AG09319 (cell line): ENCODE data around the gene B3GNT5.

Experiments used
- DNase-seq: peaks from one replicate; pipeline ENCODE4 v3.0.0-alpha.2; 2010; ENCODE audit warnings: low read depth; ENCODE audit errors: extremely low read depth
- TF ChIP-seq, protein P1 (sequence below): IDR thresholded peaks from 2 replicates; pipeline ENCODE4 v1.5.1; 2011; ENCODE audit warnings: low read depth, mild to moderate bottlenecking, inconsistent platforms, low read length, moderate library complexity

B3GNT5 gene

GRCh38 chr3:183252973-183253527 is at the start of gene B3GNT5:
Gene B3GNT5 (plus strand): TSS chr3:183253253. CDS start chr3:183269799, 16,546 bp downstream.
- no peak for DNase-seq
- TF ChIP-seq, protein P1, sequence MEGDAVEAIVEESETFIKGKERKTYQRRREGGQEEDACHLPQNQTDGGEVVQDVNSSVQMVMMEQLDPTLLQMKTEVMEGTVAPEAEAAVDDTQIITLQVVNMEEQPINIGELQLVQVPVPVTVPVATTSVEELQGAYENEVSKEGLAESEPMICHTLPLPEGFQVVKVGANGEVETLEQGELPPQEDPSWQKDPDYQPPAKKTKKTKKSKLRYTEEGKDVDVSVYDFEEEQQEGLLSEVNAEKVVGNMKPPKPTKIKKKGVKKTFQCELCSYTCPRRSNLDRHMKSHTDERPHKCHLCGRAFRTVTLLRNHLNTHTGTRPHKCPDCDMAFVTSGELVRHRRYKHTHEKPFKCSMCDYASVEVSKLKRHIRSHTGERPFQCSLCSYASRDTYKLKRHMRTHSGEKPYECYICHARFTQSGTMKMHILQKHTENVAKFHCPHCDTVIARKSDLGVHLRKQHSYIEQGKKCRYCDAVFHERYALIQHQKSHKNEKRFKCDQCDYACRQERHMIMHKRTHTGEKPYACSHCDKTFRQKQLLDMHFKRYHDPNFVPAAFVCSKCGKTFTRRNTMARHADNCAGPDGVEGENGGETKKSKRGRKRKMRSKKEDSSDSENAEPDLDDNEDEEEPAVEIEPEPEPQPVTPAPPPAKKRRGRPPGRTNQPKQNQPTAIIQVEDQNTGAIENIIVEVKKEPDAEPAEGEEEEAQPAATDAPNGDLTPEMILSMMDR: no peak

DNA sequence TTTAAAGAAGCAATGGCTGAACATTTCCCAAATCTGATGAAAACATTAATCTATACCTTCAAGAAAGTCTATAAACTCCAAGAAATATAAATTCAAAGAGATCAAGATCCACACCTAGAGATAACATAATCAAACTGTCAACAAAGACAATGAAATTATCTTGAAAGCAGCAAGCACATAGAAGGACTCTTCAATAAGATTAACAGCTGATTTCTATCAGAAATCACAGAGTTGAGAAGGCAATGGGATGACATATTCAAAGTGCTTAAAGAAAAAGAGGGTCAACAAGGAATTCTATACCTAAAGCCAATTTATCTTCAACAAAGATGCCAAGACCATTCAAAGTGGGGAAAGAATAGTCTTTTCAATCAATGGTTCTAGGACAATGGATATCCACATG is 49.4 kb upstream of the B3GNT5 start:
- TF ChIP-seq, protein P1: no peak
- DNase-seq: no peak

GRCh38 chr3:183208260-183208659 is 44.8 kb upstream of the B3GNT5 start:
- TF ChIP-seq, protein P1: no peak
- DNase-seq: no peak

DNA sequence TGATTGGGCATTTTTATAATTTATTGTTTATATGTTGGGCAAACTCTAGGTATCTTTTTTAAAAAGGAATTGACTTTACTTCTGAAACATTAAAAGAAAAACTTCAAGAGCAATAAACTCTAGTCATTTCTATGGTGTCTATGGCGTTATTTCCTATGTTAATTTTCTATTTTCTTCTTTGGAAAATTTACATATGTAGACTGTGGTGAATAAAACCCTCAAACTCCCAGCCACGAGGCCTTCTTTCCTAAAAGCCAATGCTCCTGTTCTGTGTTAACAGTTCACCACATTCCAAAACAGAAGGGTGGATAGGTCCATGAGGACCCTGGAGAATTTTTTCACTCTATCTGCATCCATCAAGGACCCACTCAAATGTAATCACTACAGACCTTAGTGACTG is 44.3 kb upstream of the B3GNT5 start:
- no peak for DNase-seq
- TF ChIP-seq, protein P1: no peak

GRCh38 chr3:183210341-183210740 is 42.7 kb upstream of the B3GNT5 start:
- TF ChIP-seq, protein P1: no peak
- DNase-seq: no peak

GRCh38 chr3:183210862-183211341 is 42.2 kb upstream of the B3GNT5 start:
- TF ChIP-seq, protein P1: no peak
- no peak for DNase-seq

GRCh38 chr3:183211352-183211751 is 41.7 kb upstream of the B3GNT5 start:
- TF ChIP-seq, protein P1: no peak
- no peak for DNase-seq
